Measurements from ENCODE around the gene RASGRP2. TPM values are rescaled to one million over a fixed set of nuclear protein-coding genes. Genes with fewer than 3 reads are reported as not detected.

RASGRP2 gene
- total RNA-seq, 4 donors from 2014 or later: 3.2 to 72.8 (median 23.3) TPM

DNA sequence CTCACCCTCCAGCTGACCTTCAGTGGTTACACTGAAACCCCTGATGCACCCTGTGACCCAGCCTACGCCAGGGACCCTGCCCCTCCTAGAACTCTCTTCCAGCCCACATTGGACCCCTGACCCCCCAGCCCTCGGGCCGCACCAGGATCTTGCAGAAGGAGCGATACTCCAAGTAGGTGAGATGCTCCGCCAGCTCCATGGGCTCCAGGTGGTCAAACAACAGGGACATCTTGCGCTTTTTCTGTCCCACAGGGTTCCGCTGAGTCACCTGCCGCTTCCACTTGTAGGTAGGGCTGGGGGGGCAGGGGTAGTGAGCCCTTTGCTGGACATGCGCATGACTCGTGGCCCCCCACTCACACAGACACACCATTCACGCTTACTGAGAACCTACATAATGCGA lies 4.1 kb downstream of the RASGRP2 start:
- Histone ChIP-seq H3K36me3 (no peaks in the 10 kb centered on the region), H3K4me1 (peaks cover 0 to 7% of the 10 kb centered on the region in 2 donors), H3K27me3 (no peaks in the 10 kb centered on the region), H3K9me3 (no peaks in the 10 kb centered on the region), H3K27ac (no peak overlapping the region), H3K4me3 (no peak overlapping the region)
- intact Hi-C loops (cut with DNase I; ENCODE audit: low total_unique reads): no loop called here
- no peak for TF ChIP-seq POLR2A (IDR thresholded peaks at IDR 0.05)
- no peak for TF ChIP-seq CTCF (IDR thresholded peaks at IDR 0.05)
- no peak for DNase-seq

- Histone ChIP-seq H3K9me3 (no peaks in the 10 kb centered on the region), H3K27ac (no peak overlapping the region), H3K36me3 (no peaks in the 10 kb centered on the region), H3K27me3 (no peaks in the 10 kb centered on the region), H3K4me3 (no peak overlapping the region), H3K4me1 (no peaks in the 10 kb centered on the region)
- no peak for DNase-seq
- intact Hi-C loops (cut with DNase I; ENCODE audit: low total_unique reads): no loop called here
- TF ChIP-seq POLR2A (IDR thresholded peaks at IDR 0.05) (no peak), CTCF (IDR thresholded peaks at IDR 0.05) (no peak)
Observed at GRCh38 chr11:64736654-64737053, 7.3 kb downstream of the RASGRP2 start.

- Histone ChIP-seq H3K4me3 (no peak overlapping the region), H3K4me1 (no peaks in the 10 kb centered on the region), H3K27me3 (no peaks in the 10 kb centered on the region), H3K9me3 (no peaks in the 10 kb centered on the region), H3K27ac (no peak overlapping the region), H3K36me3 (no peaks in the 10 kb centered on the region)
- intact Hi-C loops (cut with DNase I; ENCODE audit: low total_unique reads): no loop called here
- TF ChIP-seq CTCF (IDR thresholded peaks at IDR 0.05): no peak
- TF ChIP-seq POLR2A (IDR thresholded peaks at IDR 0.05): no peak
- DNase-seq: no peak
Observed at GRCh38 chr11:64735725-64736259, 8.2 kb downstream of the RASGRP2 start.

DNA sequence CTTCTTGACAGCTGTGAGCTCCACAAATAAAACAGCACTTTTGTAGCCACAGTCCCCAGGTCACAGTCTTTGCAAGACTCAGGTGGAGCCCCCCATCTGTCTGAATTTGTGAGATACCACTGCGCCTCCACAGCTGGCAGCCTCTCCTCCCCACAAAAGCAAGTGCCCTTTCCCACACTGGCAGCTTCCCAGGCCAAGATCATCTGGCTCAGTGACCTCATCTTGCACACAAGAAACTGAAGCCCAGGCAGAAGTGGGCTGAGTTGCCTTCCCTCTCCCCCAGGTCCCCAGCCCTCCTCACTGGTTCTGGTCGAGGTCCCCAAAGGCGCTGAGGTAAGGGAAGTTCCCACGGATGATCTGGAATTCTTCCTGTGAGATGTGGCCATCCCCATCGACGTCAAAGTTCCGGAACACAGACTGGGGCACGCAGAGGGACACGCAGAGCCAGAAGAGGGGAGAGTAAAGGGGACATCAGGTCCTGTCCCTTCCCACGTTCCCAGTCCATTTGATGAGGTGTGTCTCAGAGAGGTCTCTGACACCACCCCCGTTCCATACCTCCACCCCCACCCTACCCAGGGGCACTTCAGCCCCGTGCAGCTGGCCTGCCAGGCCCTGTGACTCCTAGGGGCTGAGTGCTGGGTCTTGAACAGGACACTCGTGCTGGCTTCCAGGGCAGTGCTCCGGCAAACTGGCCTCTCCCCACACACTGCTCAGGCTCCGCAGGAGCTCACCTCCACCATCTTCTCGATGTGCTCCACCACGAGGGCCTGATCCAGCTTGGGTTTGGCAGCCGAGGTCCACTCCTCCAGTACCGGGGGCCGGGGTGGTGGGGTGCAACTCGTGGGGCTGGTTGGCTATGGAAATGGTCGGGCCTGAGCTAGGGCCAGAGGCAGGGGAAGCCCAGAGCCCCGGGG lies 8.9 kb downstream of the RASGRP2 start:
- Histone ChIP-seq H3K36me3 (no peaks in the 10 kb centered on the region), H3K9me3 (no peaks in the 10 kb centered on the region), H3K4me3 (no peak overlapping the region), H3K4me1 (no peaks in the 10 kb centered on the region), H3K27me3 (no peaks in the 10 kb centered on the region), H3K27ac (no peak overlapping the region)
- TF ChIP-seq POLR2A (IDR thresholded peaks at IDR 0.05): no peak
- TF ChIP-seq CTCF (IDR thresholded peaks at IDR 0.05): no peak
- intact Hi-C loops (cut with DNase I; ENCODE audit: low total_unique reads): no loop called here
- DNase-seq: no peak

DNA sequence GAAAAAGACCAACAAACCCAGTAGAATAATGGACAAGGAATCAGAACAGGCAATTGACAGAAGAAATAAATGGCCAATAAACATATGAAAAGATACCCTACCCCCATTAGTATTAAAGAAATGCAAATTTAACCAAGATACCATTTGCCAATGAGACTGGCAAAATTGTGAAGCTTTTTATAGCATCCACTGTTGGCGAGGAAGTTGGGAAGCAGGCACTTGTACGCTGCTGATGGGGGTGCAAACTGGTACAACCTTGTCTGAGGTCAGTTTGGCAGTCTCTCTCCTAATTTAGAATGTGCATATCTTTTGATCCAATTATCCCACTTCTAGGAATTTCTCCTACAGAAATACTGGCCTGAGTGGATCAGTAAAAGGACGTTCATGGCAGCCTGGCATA lies 12.3 kb downstream of the RASGRP2 start:
- Histone ChIP-seq H3K27ac (no peak overlapping the region), H3K27me3 (no peaks in the 10 kb centered on the region), H3K4me1 (no peaks in the 10 kb centered on the region), H3K4me3 (no peak overlapping the region), H3K9me3 (no peaks in the 10 kb centered on the region), H3K36me3 (no peaks in the 10 kb centered on the region)
- DNase-seq: no peak
- intact Hi-C loops (cut with DNase I; ENCODE audit: low total_unique reads): no loop called here
- TF ChIP-seq CTCF (IDR thresholded peaks at IDR 0.05) (no peak), POLR2A (IDR thresholded peaks at IDR 0.05) (no peak)
